Measurements from ENCODE around the gene SCYGR8. TPM values are rescaled to one million over a fixed set of nuclear protein-coding genes. Genes with fewer than 3 reads are reported as not detected.

Gene SCYGR8
- total RNA-seq, 2 donors from 2014 or later: not detected

- Histone ChIP-seq H3K4me3 (no peak overlapping the region), H3K27ac (peak overlapping the region in 1 of 2 donors; percentile 17), H3K36me3 (no peaks in the 10 kb centered on the region), H3K27me3 (no peaks in the 10 kb centered on the region), H3K9me3 (no peaks in the 10 kb centered on the region), H3K4me1 (peaks cover 0 to 11% of the 10 kb centered on the region in 2 donors)
- DNase-seq (ENCODE audit: low spot score): no peak
- TF ChIP-seq, protein P1, sequence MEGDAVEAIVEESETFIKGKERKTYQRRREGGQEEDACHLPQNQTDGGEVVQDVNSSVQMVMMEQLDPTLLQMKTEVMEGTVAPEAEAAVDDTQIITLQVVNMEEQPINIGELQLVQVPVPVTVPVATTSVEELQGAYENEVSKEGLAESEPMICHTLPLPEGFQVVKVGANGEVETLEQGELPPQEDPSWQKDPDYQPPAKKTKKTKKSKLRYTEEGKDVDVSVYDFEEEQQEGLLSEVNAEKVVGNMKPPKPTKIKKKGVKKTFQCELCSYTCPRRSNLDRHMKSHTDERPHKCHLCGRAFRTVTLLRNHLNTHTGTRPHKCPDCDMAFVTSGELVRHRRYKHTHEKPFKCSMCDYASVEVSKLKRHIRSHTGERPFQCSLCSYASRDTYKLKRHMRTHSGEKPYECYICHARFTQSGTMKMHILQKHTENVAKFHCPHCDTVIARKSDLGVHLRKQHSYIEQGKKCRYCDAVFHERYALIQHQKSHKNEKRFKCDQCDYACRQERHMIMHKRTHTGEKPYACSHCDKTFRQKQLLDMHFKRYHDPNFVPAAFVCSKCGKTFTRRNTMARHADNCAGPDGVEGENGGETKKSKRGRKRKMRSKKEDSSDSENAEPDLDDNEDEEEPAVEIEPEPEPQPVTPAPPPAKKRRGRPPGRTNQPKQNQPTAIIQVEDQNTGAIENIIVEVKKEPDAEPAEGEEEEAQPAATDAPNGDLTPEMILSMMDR (IDR thresholded peaks at IDR 0.05): no peak
These were observed 20.2 kb downstream of the SCYGR8 start for GRCh38 chr2:227765788-227766372.

DNA sequence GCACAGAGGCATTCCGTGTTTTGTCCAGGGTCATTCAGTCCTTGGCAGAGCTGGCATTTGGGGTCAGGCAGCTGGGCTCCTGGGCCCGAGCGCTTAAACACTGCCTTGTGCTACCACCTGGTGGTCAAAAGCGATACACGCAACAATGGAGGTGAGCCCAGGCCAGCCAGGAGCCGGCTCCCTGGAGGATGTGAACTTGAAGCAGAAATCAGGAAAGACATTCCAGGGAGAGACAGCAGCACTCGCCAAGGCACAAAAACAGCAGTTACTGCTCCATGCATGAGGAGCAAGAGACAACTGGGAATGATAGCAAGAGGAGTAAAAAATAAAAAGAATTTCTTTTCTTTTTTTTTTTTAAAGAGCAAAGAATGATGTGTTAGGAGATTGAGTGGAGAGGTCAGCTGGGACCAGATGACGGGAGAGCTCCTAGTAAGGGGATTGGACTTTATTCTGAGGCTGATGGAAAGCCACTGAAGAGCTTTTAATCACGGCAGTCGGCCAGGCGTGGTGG lies 20.7 kb downstream of the SCYGR8 start:
- Histone ChIP-seq H3K27ac (peak overlapping the region in 1 of 2 donors; percentile 17), H3K27me3 (no peaks in the 10 kb centered on the region), H3K9me3 (no peaks in the 10 kb centered on the region), H3K4me1 (peaks cover 0 to 11% of the 10 kb centered on the region in 2 donors), H3K4me3 (no peak overlapping the region), H3K36me3 (no peaks in the 10 kb centered on the region)
- TF ChIP-seq, protein P1 (IDR thresholded peaks at IDR 0.05): peak; percentile 73 to 88
- DNase-seq (ENCODE audit: low spot score): peak; percentile 89

- TF ChIP-seq, protein P1 (IDR thresholded peaks at IDR 0.05): no peak
- H3K27ac ChIP-seq: no peak overlapping the region
- H3K36me3 ChIP-seq: no peaks in the 10 kb centered on the region
- H3K4me1 ChIP-seq: peaks cover 0 to 11% of the 10 kb centered on the region in 2 donors
- H3K4me3 ChIP-seq: no peak overlapping the region
- no peaks in the 10 kb centered on the region for H3K9me3 ChIP-seq
- no peaks in the 10 kb centered on the region for H3K27me3 ChIP-seq
- DNase-seq (ENCODE audit: low spot score): no peak
These were observed 22.1 kb downstream of the SCYGR8 start for GRCh38 chr2:227767830-227768229.

- H3K27ac ChIP-seq: no peak overlapping the region
- H3K9me3 ChIP-seq: no peaks in the 10 kb centered on the region
These were observed 26.5 kb downstream of the SCYGR8 start for GRCh38 chr2:227772197-227772661.

DNA sequence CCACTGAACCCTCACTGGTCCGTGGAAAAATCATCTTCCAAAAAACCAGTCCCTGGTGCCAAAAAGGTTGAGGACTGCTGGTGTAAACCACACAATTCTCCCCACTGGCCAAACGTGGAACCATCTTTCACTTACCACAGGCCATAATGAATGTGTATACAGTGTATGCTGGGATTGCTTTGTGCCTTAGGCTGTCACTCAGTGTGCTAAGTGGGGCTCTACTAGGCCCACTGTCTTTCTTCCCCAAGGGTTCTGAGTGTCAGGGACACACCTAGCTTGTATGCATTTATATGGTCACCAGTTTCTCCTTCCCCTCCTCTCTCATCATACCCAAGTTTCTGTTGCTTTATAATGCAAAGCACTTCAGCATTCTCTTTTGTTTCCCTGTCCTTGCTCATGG lies 27.2 kb downstream of the SCYGR8 start:
- H3K36me3 ChIP-seq: no peaks in the 10 kb centered on the region
- H3K4me1 ChIP-seq: no peaks in the 10 kb centered on the region
- no peak overlapping the region for H3K27ac ChIP-seq
- no peaks in the 10 kb centered on the region for H3K27me3 ChIP-seq
- no peaks in the 10 kb centered on the region for H3K9me3 ChIP-seq
- no peak for DNase-seq (ENCODE audit: low spot score)
- no peak overlapping the region for H3K4me3 ChIP-seq
- TF ChIP-seq, protein P1 (IDR thresholded peaks at IDR 0.05): no peak

More at GRCh38 chr2:227772197-227772661, 26.5 kb downstream of the SCYGR8 start:
- no peak for DNase-seq (ENCODE audit: low spot score)
- Histone ChIP-seq H3K4me3 (no peak overlapping the region), H3K36me3 (no peaks in the 10 kb centered on the region), H3K27me3 (no peaks in the 10 kb centered on the region), H3K4me1 (no peaks in the 10 kb centered on the region)
- TF ChIP-seq, protein P1 (IDR thresholded peaks at IDR 0.05): no peak

Measured in right atrium auricular region (tissue), 2 donors.